A549 (cell line): ENCODE results near the gene COL8A1. TPM values are rescaled to one million over a fixed set of nuclear protein-coding genes. Genes with fewer than 3 reads are reported as not detected.

Source experiments
- ATAC-seq, 2 experiments: fragments of 200-7000 bp in 1 of 2; fragments of >200 bp in 1 of 2; cut with Nextera tagmentation in 1 of 2; cut with Tn5 transposase in 1 of 2; 3 replicates each; pipeline versions ENCODE4 v1.8.0 to v1.9.1; 2018 to 2020; ENCODE audit warnings: mild to moderate bottlenecking in 1 of 2, moderate library complexity in 1 of 2
- CTCF ChIA-PET: fragments of 300-600 bp; sonication (Branson Sonifier 250); formaldehyde crosslinking; extraction: SDS; loops from one replicate; lab custom pipeline; 2021; ENCODE audit warnings: antibody characterized with exemption, inconsistent platforms; lab: Yijun Ruan, JAX
- POLR2A ChIA-PET: fragments of 350-600 bp; formaldehyde crosslinking; extraction: SDS; loops from one replicate; lab custom pipeline; 2021; ENCODE audit warnings: antibody characterized with exemption, inconsistent platforms; lab: Yijun Ruan, JAX
- DNase-seq, 2 experiments: peaks; one replicate each; pipeline versions ENCODE4 v3.0.0 to v3.0.0-alpha.2; 2011 to 2016; ENCODE audit warnings: low read depth in 1 of 2, low spot score in 1 of 2
- FAIRE-seq: peaks from 2 replicates; lab custom pipeline; 2011; peaks lifted over from hg19 to GRCh38; lab: Jason Lieb, UNC
- H3K27ac ChIP-seq, 2 experiments: fragments of >200 bp; sonication (Bioruptor Twin); formaldehyde crosslinking; 3 replicates each; pipeline ENCODE4 v1.5.1; 2016 to 2017
- H3K4me1 ChIP-seq: fragments of >200 bp; sonication (Bioruptor Twin); formaldehyde crosslinking; 3 replicates; pipeline ENCODE4 v1.6.1; 2016
- H3K4me2 ChIP-seq: fragments of >200 bp; sonication (Bioruptor Twin); formaldehyde crosslinking; 3 replicates; pipeline ENCODE4 v1.6.1; 2016
- H3K4me3 ChIP-seq: fragments of >200 bp; sonication (Bioruptor Twin); formaldehyde crosslinking; 3 replicates; pipeline ENCODE4 v1.5.1; 2016
- H3K9me3 ChIP-seq: fragments of >200 bp; sonication (Bioruptor Twin); formaldehyde crosslinking; 3 replicates; pipeline ENCODE4 v1.6.1; 2016
- ATOH8 ChIP-seq: fragments of 250-450 bp; sonication (Bioruptor Pico); IDR thresholded peaks from 2 replicates; pipeline ENCODE4 v1.5.0; 2020; ENCODE audit warnings: low read depth, mild to moderate bottlenecking, moderate library complexity
- BHLHE40 ChIP-seq: IDR thresholded peaks from 2 replicates; pipeline ENCODE4 v1.6.1; 2012; ENCODE audit warnings: low read depth, low read length, inconsistent platforms
- CHD4 ChIP-seq: fragments of 200-600 bp; sonication (generic); IDR thresholded peaks from 2 replicates; pipeline ENCODE4 v1.6.1; 2016; ENCODE audit warnings: antibody characterized with exemption, mild to moderate bottlenecking, borderline replicate concordance
- CTCF ChIP-seq: fragments of >200 bp; sonication (Bioruptor Twin); formaldehyde crosslinking; IDR thresholded peaks from 3 replicates; pipeline ENCODE4 v1.5.1; 2016
- EHMT2 ChIP-seq: fragments of 200-600 bp; sonication (generic); IDR thresholded peaks from 2 replicates; pipeline ENCODE4 v1.6.1; 2016; ENCODE audit warnings: antibody characterized with exemption, low read depth, mild to moderate bottlenecking, moderate library complexity
- FOSB ChIP-seq: fragments of 250-450 bp; sonication (Bioruptor Pico); IDR thresholded peaks from 2 replicates; pipeline ENCODE4 v1.5.0; 2020; ENCODE audit warnings: mild to moderate bottlenecking, moderate library complexity
- FOSL2 ChIP-seq, 2 experiments: fragments of 450-650 bp in 1 of 2; fragments of >200 bp in 1 of 2; sonication (Bioruptor Twin) in 1 of 2; formaldehyde crosslinking; IDR thresholded peaks; 2 replicates each; pipeline versions ENCODE4 v1.5.0 to v1.6.1; 2016 to 2020; ENCODE audit warnings: mild to moderate bottlenecking in 1 of 2, moderate library complexity in 1 of 2
- HDAC2 ChIP-seq: fragments of 200-600 bp; sonication (generic); IDR thresholded peaks from 2 replicates; pipeline ENCODE4 v1.6.1; 2016
- HOXA7 ChIP-seq: fragments of 250-450 bp; sonication (Bioruptor Pico); IDR thresholded peaks from 2 replicates; pipeline ENCODE4 v1.5.0; 2020; ENCODE audit warnings: mild to moderate bottlenecking, moderate library complexity
- HOXB5 ChIP-seq: fragments of 250-450 bp; sonication (Bioruptor Pico); IDR thresholded peaks from 2 replicates; pipeline ENCODE4 v1.5.0; 2020; ENCODE audit warnings: mild to moderate bottlenecking, moderate library complexity
- KDM5A ChIP-seq: fragments of 200-600 bp; sonication (generic); IDR thresholded peaks from 2 replicates; pipeline ENCODE4 v1.6.1; 2016; ENCODE audit warnings: antibody characterized with exemption, mild to moderate bottlenecking
- NFE2L2 ChIP-seq: fragments of 150-350 bp; conservative IDR thresholded peaks from 2 replicates; pipeline ENCODE4 v1.6.1; 2014; ENCODE audit warnings: low read length
- PHF8 ChIP-seq: fragments of 200-600 bp; sonication (generic); IDR thresholded peaks from 2 replicates; pipeline ENCODE4 v1.6.1; 2016; ENCODE audit warnings: low read depth, mild to moderate bottlenecking, antibody characterized with exemption, moderate library complexity, borderline replicate concordance
- POLR2AphosphoS2 ChIP-seq: conservative IDR thresholded peaks from 2 replicates; pipeline ENCODE4 v1.6.1; 2012; ENCODE audit warnings: low read length, improper control_type of control experiment, inconsistent platforms
- RAD21 ChIP-seq, 2 experiments: fragments of >200 bp in 1 of 2; sonication (Bioruptor Twin) in 1 of 2; formaldehyde crosslinking in 1 of 2; IDR thresholded peaks in 1 of 2; conservative IDR thresholded peaks in 1 of 2; 2 replicates in 1 of 2; 3 replicates in 1 of 2; pipeline ENCODE4 v1.6.1; 2012 to 2018; ENCODE audit warnings: inconsistent platforms in 1 of 2
- RCOR1 ChIP-seq: fragments of 150-350 bp; IDR thresholded peaks from 2 replicates; pipeline ENCODE4 v1.6.1; 2014; ENCODE audit warnings: antibody characterized with exemption, low read length, low read depth
- SMC3 ChIP-seq: fragments of >200 bp; sonication (Bioruptor Twin); formaldehyde crosslinking; IDR thresholded peaks from 3 replicates; pipeline ENCODE4 v1.6.1; 2018; ENCODE audit warnings: inconsistent platforms
- USF2 ChIP-seq: fragments of 450-650 bp; IDR thresholded peaks from 2 replicates; pipeline ENCODE4 v1.6.1; 2014; ENCODE audit warnings: antibody characterized with exemption
- ZFP36 ChIP-seq: fragments of 450-650 bp; IDR thresholded peaks from 2 replicates; pipeline ENCODE4 v1.6.1; 2014; ENCODE audit warnings: borderline replicate concordance; ENCODE audit not compliant: partially characterized antibody
- ZSCAN20 ChIP-seq: fragments of 250-450 bp; sonication (Bioruptor Pico); IDR thresholded peaks from 2 replicates; pipeline ENCODE4 v1.8.0; 2022; ENCODE audit warnings: mild to moderate bottlenecking, moderate library complexity
- whole genome bisulfite sequencing: methylation state at CpG from one replicate; pipeline ENCODE4 v1.1.6; 2017; ENCODE audit errors: missing lambda C conversion rate; 5-methylcytosine and 5-hydroxymethylcytosine counted together
- polyA plus RNA-seq, 4 experiments: library from polyadenylated mRNA; depleted of rRNA in 3 of 4; stranded (reverse); fragments of >200 nt; fragmentation: RNase III in 1 of 4; extraction: RNeasy Plus Mini Kit Qiagen cat#74134 plus additional on column Dnase treatment in 1 of 4; gene quantifications; 2 replicates in 3 of 4; 3 replicates in 1 of 4; pipeline ENCODE4 v1.2.3, GENCODE V29; 2011 to 2017

The COL8A1 gene
- polyA plus RNA-seq, 2 of the 4 experiments (the other 2 are of a cell fraction) = not detected

GRCh38 chr3:99799422-99799821 is 161.0 kb downstream of the COL8A1 start:
- Histone ChIP-seq H3K4me1 (no peaks in the 10 kb centered on the region), H3K4me2 (no peak overlapping the region), H3K27ac (no peak overlapping the region), H3K4me3 (no peak overlapping the region), H3K9me3 (peaks cover 6% of the 10 kb centered on the region; the same call in 1 of the 3 replicates)
- DNase-seq (no peak), FAIRE-seq (no peak), ATAC-seq (no peak)
- TF ChIP-seq HOXB5 (CRISPR knock-in tag) = no peak
- peak; percentile 68 for TF ChIP-seq USF2
- WGBS = 4% methylated on average over 4 of the region's 4 CpGs
- ChIA-PET POLR2A (no interaction called here), CTCF (interaction anchor here (1.3 kb wide), 1 partner anchor 10 kb away, joined by 4 read pairs; no protein-coding TSS in a partner anchor)

GRCh38 chr3:99803297-99803696 is 164.9 kb downstream of the COL8A1 start:
- Histone ChIP-seq H3K27ac (no peak overlapping the region), H3K9me3 (peaks cover 16% of the 10 kb centered on the region), H3K4me1 (no peaks in the 10 kb centered on the region), H3K4me3 (no peak overlapping the region), H3K4me2 (no peak overlapping the region)
- ATAC-seq (no peak), FAIRE-seq (no peak), DNase-seq (no peak)
- WGBS = 4% methylated on average over 1 of the region's 1 CpG
- POLR2A ChIA-PET = no interaction called here
- CTCF ChIA-PET = interaction anchor here (1.0 kb wide), 1 partner anchor 24 kb away, joined by 3 read pairs; no protein-coding TSS in a partner anchor
- TF ChIP-seq CHD4 (no peak), ZSCAN20 (CRISPR knock-in tag) (no peak), FOSB (CRISPR knock-in tag) (no peak), EHMT2 (no peak), BHLHE40 (no peak), HDAC2 (no peak), SMC3 (no peak), POLR2AphosphoS2 (no peak), HOXA7 (CRISPR knock-in tag) (no peak), FOSL2 (IDR thresholded peaks at IDR 0.05) (no peak), FOSL2 (CRISPR knock-in tag; IDR thresholded peaks at IDR 0.05) (no peak), KDM5A (no peak), RCOR1 (no peak)

- H3K4me1 ChIP-seq = no peaks in the 10 kb centered on the region
- ChIA-PET CTCF (no interaction called here), POLR2A (no interaction called here)
- no peak overlapping the region for H3K27ac ChIP-seq
- peaks cover 9% of the 10 kb centered on the region for H3K9me3 ChIP-seq
- TF ChIP-seq ZFP36 (peak; percentile 97), NFE2L2 (no peak)
- WGBS = 33% methylated on average over 2 of the region's 2 CpGs
- no peak for FAIRE-seq
- H3K4me2 ChIP-seq = no peak overlapping the region
- ATAC-seq = no peak
- H3K4me3 ChIP-seq = no peak overlapping the region
- no peak for DNase-seq
Observed at GRCh38 chr3:99805160-99805559, 166.8 kb downstream of the COL8A1 start.

GRCh38 chr3:99808163-99808794 is 169.9 kb downstream of the COL8A1 start:
- ChIA-PET POLR2A (interaction anchor here (0.7 kb wide), 1 partner anchor 10 kb away, joined by 3 read pairs; the partner anchor contains the start of gene CMSS1), CTCF (interaction anchor here (0.8 to 2.0 kb wide), 11 partner anchors 9 to 739 kb away, joined by 3 to 10 read pairs (median 4); partner anchors contain the start of gene CMSS1)
- DNase-seq = peak; percentile 44 to 85
- ATAC-seq = peak; percentile 64 to 76; a peak in 4 of 6 replicates
- Histone ChIP-seq H3K4me1 (no peaks in the 10 kb centered on the region), H3K4me2 (no peak overlapping the region), H3K4me3 (no peak overlapping the region), H3K9me3 (peaks cover 9% of the 10 kb centered on the region), H3K27ac (no peak overlapping the region)
- FAIRE-seq = peak; percentile 51
- 17% methylated on average over 4 of the region's 4 CpGs for WGBS
- no peak for TF ChIP-seq ATOH8
- peak; percentile 60 for TF ChIP-seq CTCF
- peak; percentile 31 to 35; a peak in 2 of 5 replicates for TF ChIP-seq RAD21 (conservative IDR thresholded peaks at IDR 0.05 in 1 of 2, IDR thresholded peaks at IDR 0.05 in 1 of 2)
- TF ChIP-seq PHF8 = no peak
- peak; percentile 22; the same call in 1 of the 3 replicates for TF ChIP-seq SMC3
- TF ChIP-seq ZFP36 = peak; percentile 34
